HUES64 (cell line): ENCODE measurements around the gene SDC1.

Source experiments
- H3K27ac ChIP-seq: 2 replicates; pipeline ENCODE4 v1.7.0; 2013; ENCODE audit warnings: low read depth, low read length, inconsistent platforms
- H3K27me3 ChIP-seq: 2 replicates; pipeline ENCODE4 v1.6.1; 2013; ENCODE audit warnings: mild to moderate bottlenecking, low read length; ENCODE audit not compliant: insufficient read depth
- H3K36me3 ChIP-seq: 2 replicates; pipeline ENCODE4 v1.6.1; 2013; ENCODE audit warnings: mild to moderate bottlenecking, low read length; ENCODE audit not compliant: insufficient read depth
- H3K4me1 ChIP-seq: 2 replicates; pipeline ENCODE4 v1.6.1; 2013; ENCODE audit warnings: mild to moderate bottlenecking, low read length, moderate library complexity; ENCODE audit not compliant: insufficient read depth
- H3K4me3 ChIP-seq: 2 replicates; pipeline ENCODE4 v1.5.1; 2013; ENCODE audit warnings: mild to moderate bottlenecking, low read length, moderate library complexity
- H3K9ac ChIP-seq: 2 replicates; pipeline ENCODE4 v1.6.1; 2013; ENCODE audit warnings: mild to moderate bottlenecking, low read depth, low read length
- H3K9me3 ChIP-seq: 2 replicates; pipeline ENCODE4 v1.6.1; 2013; ENCODE audit warnings: low read depth, low read length; ENCODE audit not compliant: insufficient read depth
- WGBS: fragments of 150-250, 120-280 bp; methylation state at CpG from one replicate; pipeline ENCODE4 v1.1.7; 2013; ENCODE audit warnings: missing lambda C conversion rate; 5-methylcytosine and 5-hydroxymethylcytosine counted together

SDC1 gene

GRCh38 chr2:20219763-20220380, 5.1 kb downstream of the SDC1 start:
- Histone ChIP-seq H3K36me3 (no peaks in the 10 kb centered on the region; the same call in 1 of the 2 replicates), H3K4me3 (no peak overlapping the region), H3K27me3 (no peaks in the 10 kb centered on the region; the same call in 1 of the 2 replicates), H3K4me1 (peaks cover 15% of the 10 kb centered on the region), H3K27ac (no peak overlapping the region), H3K9me3 (no peaks in the 10 kb centered on the region), H3K9ac (no peak overlapping the region)
- 95% methylated on average over 13 of the region's 13 CpGs for WGBS

DNA sequence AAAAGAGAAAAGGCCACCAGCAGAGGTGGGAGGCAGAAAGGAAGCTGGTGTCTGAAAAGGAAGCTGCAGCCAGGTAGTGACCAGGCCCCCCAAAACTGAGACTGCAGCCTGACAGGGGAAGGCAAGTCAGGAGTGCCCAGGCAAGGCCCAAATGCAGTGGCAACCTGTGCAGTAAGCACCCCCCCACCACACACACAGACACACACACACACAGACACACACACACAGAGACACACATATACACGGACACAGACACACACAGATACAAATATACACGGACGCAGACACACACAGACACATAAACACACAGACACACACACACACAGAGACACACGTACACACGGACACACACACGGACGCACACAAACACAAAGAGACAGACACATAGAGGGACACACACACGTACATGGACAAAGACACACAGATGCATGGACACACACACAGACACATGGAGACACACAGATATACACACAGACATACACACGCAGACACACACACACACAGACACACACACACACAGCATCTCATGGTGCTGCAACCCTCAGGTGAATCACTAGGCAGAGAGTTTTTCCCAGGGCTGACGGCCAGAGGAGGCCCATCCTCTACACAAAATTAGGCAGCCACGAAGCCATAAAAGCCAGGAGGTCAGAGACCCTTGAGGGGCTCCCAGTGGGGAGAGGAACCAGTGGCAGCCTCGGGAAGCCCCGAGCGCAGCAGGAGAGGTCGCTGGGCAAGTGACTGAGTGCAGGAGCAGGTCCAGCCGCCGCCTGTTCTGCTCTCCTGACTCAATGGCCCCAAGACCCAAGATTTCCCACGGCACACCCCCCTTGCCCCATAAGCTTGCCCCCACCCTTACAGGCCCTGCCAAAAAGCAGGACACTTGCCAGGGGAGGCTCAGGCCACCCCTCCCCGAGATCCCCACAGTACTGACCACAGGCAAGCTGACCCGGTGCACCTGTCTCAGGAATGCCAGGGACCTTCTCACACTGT, 6.3 kb downstream of the SDC1 start:
- WGBS, result 91% methylated on average over 20 of the region's 20 CpGs
- H3K36me3 ChIP-seq, result no peaks in the 10 kb centered on the region; the same call in 1 of the 2 replicates
- H3K27me3 ChIP-seq, result no peaks in the 10 kb centered on the region; the same call in 1 of the 2 replicates
- no peak overlapping the region for H3K4me3 ChIP-seq
- peaks cover 26% of the 10 kb centered on the region for H3K4me1 ChIP-seq
- no peak overlapping the region for H3K9ac ChIP-seq
- no peaks in the 10 kb centered on the region for H3K9me3 ChIP-seq
- no peak overlapping the region for H3K27ac ChIP-seq

DNA sequence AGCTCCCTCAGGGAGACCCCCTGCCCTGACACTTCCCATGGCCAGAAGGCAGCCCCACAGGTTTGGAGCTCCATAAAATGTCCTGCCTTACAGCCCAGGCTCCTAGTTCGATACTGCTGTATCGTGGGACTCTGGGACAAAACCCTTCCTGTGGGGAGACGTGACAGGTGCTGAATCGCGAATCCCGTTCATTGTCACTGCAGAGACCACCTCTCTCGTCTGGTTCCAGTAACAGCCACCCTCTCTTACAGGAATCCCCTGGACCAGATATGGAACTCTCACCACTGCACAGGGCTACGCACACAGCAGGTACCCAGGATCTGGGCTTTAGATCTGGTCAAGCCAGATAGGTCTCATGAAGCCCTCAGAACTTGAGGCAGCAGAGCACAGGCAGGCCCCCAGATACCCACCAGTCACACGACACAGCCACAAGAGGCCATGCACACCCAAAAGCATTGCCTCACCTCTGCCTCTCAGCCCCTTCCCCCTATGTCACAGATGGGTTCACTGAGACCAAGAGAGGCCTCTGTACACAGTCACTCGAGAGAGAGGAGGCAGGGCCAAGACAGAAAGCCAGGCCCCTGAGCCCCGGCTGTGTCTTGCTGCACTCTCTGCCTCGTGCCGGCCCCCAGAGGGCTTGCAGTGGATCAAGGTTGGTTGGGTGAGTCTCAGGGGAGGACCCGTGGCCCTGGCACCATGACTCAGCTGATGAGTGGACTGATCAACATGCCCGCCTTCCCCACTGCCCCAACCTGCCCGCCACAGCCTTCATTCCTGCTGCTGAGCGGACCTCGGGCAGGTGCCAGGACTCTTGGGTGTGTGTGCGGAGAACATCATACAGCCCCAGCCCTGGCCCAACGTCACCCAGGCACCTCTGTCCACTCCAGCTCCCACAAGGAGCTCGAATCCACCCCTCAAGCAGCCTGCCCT, 7.6 kb downstream of the SDC1 start:
- H3K4me1 ChIP-seq, result peaks cover 22% of the 10 kb centered on the region
- no peaks in the 10 kb centered on the region for H3K9me3 ChIP-seq
- H3K27me3 ChIP-seq, result no peaks in the 10 kb centered on the region
- 94% methylated on average over 21 of the region's 21 CpGs for WGBS
- no peak overlapping the region for H3K9ac ChIP-seq
- H3K27ac ChIP-seq, result no peak overlapping the region
- H3K4me3 ChIP-seq, result no peak overlapping the region
- H3K36me3 ChIP-seq, result no peaks in the 10 kb centered on the region; the same call in 1 of the 2 replicates

DNA sequence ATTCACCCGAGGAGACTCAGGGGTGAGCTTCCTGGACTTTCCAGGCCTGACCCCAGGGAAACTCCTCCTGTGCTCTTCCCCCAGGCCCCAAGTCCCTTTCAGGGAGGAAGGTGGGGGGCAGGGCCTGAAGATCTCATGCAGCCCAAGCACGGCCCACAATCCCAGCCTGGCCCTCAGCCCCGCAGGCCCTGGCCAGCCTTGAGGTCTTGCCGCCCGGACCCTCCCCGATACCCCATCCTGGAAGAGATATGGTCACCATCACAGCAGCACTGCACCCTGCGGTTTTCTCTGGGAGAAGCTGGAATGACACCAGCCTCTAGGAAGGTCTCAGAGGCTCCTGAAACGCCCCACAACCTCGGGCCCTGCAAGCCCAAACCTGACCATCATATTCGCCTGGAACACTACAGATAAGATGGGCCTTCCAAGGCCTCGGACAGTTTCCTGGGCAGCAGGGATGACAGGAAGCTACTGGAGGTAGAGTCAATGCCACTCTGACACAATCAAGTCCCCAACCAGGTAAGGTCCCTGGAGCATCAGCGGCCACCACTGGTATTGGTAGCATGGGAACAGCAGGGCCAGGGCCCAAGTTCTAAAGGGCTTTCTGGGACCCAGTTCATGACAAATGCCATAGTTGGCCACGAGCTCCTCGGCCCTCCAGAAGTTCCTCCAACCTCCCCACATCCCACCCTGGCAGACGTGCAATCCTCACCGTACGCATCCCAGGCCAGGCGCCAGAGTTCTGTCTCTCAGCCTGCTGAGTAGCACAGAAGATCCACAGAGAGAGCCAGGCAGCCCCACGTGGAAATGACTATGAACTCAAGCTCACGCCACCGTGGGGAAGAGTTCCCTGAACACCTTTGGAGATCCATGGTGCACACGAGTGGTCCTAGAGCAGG, 8.6 kb downstream of the SDC1 start:
- no peaks in the 10 kb centered on the region for H3K9me3 ChIP-seq
- WGBS, result 93% methylated on average over 22 of the region's 22 CpGs
- no peaks in the 10 kb centered on the region for H3K27me3 ChIP-seq
- no peak overlapping the region for H3K4me3 ChIP-seq
- H3K9ac ChIP-seq, result no peak overlapping the region
- H3K27ac ChIP-seq, result no peak overlapping the region
- H3K36me3 ChIP-seq, result no peaks in the 10 kb centered on the region; the same call in 1 of the 2 replicates
- peaks cover 15% of the 10 kb centered on the region; the same call in 1 of the 2 replicates for H3K4me1 ChIP-seq

GRCh38 chr2:20215183-20216040, 9.5 kb downstream of the SDC1 start:
- no peak overlapping the region for H3K27ac ChIP-seq
- no peaks in the 10 kb centered on the region for H3K27me3 ChIP-seq

DNA sequence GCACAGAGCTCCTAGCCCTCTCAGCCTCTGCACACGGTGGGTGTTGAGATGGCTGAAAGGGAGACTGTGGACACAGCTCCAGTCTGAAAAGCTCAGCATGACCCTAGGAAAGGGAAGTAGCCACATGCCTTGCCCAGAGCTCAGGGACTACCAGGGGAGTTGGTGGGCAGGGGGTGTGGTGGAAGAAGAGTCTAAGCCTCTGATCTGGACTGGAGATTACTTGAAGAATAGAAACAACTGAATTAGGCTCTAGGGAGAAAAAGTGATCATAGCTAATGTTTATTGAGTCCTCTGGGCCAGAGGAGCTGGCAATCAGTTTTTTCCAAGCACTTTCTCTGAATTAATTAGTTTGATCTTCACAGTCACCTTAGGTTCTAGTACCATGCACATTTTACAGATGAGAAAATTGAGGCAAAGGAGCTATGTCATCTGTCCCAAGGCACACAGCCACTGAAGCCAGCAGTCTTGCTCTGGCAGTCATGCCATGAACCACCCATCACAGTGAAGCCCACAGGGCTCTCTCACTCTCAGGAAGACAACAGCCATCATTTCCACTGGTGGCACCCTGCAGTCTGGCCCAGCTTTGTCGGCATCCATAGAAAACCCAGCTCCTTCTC, 10.3 kb downstream of the SDC1 start:
- Histone ChIP-seq H3K4me1 (peaks cover 15% of the 10 kb centered on the region; the same call in 1 of the 2 replicates), H3K27ac (no peak overlapping the region), H3K9ac (no peak overlapping the region)

More at GRCh38 chr2:20215183-20216040, 9.5 kb downstream of the SDC1 start:
- Histone ChIP-seq H3K9ac (no peak overlapping the region), H3K4me3 (no peak overlapping the region), H3K4me1 (peaks cover 15% of the 10 kb centered on the region; the same call in 1 of the 2 replicates), H3K9me3 (no peaks in the 10 kb centered on the region), H3K36me3 (no peaks in the 10 kb centered on the region; the same call in 1 of the 2 replicates)
- 93% methylated on average over 13 of the region's 13 CpGs for WGBS

GRCh38 chr2:20213651-20214565, 11.0 kb downstream of the SDC1 start:
- Histone ChIP-seq H3K27me3 (no peaks in the 10 kb centered on the region), H3K4me3 (no peak overlapping the region), H3K36me3 (no peaks in the 10 kb centered on the region; the same call in 1 of the 2 replicates), H3K9ac (no peak overlapping the region), H3K9me3 (no peaks in the 10 kb centered on the region), H3K27ac (no peak overlapping the region), H3K4me1 (peaks cover 15% of the 10 kb centered on the region; the same call in 1 of the 2 replicates)
- WGBS, result 75% methylated on average over 8 of the region's 9 CpGs

More for the DNA sequence above, 10.3 kb downstream of the SDC1 start:
- 70% methylated on average over 2 of the region's 2 CpGs for WGBS
- Histone ChIP-seq H3K4me3 (no peak overlapping the region), H3K27me3 (no peaks in the 10 kb centered on the region), H3K9me3 (no peaks in the 10 kb centered on the region), H3K36me3 (no peaks in the 10 kb centered on the region; the same call in 1 of the 2 replicates)

GRCh38 chr2:20212871-20213503, 11.9 kb downstream of the SDC1 start:
- Histone ChIP-seq H3K4me3 (no peak overlapping the region), H3K27ac (no peak overlapping the region), H3K4me1 (peaks cover 15% of the 10 kb centered on the region; the same call in 1 of the 2 replicates), H3K9me3 (no peaks in the 10 kb centered on the region), H3K27me3 (no peaks in the 10 kb centered on the region), H3K36me3 (no peaks in the 10 kb centered on the region; the same call in 1 of the 2 replicates), H3K9ac (no peak overlapping the region; the same call in 1 of the 2 replicates)
- WGBS, result 91% methylated on average over 16 of the region's 16 CpGs
